GM21360 (cell line): ENCODE measurements around the gene KLHL29.

ENCODE experiments used
- ATAC-seq: cut with Tn5 transposase; IDR thresholded peaks from one replicate; pipeline ENCODE4 v1.9.1; 2021; ENCODE audit warnings: mild to moderate bottlenecking, moderate library complexity; ENCODE audit not compliant: unreplicated experiment

Gene KLHL29

DNA sequence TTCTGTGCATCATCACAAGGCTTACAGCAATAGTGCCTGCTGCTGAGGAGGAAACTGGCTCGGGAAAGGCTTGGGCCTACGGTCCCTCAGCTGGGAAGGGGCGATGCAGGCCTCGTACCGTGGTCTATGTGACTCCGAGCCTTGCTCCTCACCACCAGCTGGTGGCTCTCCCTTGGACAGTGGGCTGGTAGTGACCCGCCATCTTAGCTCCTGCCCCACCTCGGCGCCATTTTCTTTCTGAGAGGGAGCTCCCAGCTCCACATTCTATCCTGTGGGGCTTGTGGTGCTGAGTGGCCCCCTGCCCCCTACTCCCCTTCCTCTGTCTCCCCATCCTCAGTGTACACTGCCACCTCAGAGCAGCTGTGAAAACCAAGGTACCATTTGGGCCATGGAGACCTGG, 255.7 kb downstream of the KLHL29 start:
- ATAC-seq, result no peak

DNA sequence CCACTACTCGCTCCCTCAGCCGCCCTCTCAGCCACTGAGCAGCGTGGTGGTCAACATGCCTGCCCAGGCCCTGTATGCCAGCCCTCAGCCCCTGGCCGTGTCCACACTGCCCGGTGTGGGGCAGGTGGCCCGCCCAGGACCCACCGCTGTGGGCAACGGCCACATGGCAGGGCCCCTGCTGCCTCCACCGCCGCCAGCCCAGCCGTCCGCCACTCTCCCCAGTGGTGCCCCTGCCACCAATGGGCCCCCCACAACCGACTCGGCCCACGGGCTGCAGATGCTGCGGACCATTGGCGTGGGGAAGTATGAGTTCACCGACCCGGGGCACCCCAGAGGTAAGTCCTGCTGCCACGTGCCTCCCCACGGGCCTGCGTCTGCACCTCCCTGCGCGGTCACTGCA, 257.5 kb downstream of the KLHL29 start:
- no peak for ATAC-seq

GRCh38 chr2:23645230-23645808, 260.3 kb downstream of the KLHL29 start:
- ATAC-seq, result no peak

- ATAC-seq, result no peak
Observed at GRCh38 chr2:23647563-23647962, 262.6 kb downstream of the KLHL29 start.

- no peak for ATAC-seq
Observed at GRCh38 chr2:23649303-23649702, 264.3 kb downstream of the KLHL29 start.

- ATAC-seq, result no peak
Observed at GRCh38 chr2:23649819-23650218, 264.8 kb downstream of the KLHL29 start.

GRCh38 chr2:23651187-23652080, 266.5 kb downstream of the KLHL29 start:
- no peak for ATAC-seq

DNA sequence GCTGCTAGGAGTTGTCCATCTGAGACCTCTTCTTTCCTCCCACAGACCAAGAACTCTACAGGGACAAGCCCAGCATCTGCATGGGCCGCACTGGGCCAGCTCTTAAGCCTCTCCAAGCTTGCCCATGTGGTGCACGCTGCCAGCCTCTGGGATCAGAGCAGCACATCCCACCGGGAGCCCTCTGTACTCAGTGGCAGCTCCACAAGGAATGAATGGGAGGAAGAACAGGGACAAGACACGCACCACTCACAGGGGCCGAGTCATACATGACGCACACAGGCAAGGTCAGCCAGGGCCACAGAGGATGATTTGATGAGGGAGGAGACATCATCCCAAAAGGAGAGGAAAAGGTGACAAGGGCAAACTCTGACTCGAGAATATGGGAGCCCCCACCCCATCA, 268.3 kb downstream of the KLHL29 start:
- ATAC-seq, result no peak

- ATAC-seq, result no peak
Observed at GRCh38 chr2:23654756-23655155, 269.8 kb downstream of the KLHL29 start.

DNA sequence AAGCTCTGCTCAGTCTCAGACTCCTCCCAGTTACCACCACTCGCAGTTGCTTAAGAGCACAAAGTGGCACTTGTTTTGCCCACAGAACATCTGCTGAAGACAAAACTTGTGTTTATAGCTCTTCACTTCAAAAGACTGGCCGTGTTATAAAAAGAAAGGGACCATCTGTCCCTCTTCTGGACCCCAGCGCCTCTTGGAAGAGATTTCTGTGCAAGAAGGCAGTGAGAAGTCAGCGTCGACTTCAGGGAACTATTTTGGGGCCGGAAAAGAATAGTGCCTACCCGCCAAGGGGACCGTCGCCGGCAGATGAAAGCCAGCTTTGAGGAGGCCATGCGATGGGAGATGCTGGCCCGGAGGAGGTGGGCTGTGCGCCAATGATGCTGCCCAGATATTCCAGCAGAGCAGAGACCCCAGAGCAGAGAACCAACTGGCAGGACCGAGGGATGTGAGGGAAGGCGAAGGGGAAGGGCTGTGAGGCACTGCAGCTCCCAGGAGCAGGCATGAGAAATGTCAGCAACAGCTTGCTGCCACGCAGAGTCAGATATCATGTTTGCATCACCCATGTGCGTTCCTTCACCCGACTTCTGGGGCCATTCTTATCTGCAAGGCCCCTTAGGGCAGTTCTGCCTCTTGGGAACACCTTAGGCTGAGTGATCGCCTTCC, 271.1 kb downstream of the KLHL29 start:
- no peak for ATAC-seq

DNA sequence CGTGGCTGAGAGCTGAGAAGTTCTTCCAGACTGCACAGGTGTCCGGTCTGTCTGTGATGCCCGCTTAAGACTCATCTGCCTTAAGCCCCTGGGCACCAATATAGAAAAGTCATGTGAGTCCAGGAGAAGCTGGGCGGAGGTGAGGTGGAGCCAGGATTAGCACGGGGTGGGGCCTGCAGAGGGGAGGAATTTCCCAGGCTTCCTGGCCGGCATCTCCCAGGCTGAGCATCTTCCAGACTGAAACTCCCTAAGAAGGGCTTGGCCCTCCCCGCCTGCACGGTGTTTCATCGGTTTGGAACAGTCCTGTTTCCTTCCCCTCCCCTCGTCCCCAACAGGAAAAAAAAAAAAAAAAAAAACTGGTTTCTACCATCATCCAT, 271.6 kb downstream of the KLHL29 start:
- no peak for ATAC-seq

- no peak for ATAC-seq
Observed at GRCh38 chr2:23657371-23657770, 272.4 kb downstream of the KLHL29 start.

GRCh38 chr2:23657934-23658333, 273.0 kb downstream of the KLHL29 start:
- ATAC-seq, result no peak

DNA sequence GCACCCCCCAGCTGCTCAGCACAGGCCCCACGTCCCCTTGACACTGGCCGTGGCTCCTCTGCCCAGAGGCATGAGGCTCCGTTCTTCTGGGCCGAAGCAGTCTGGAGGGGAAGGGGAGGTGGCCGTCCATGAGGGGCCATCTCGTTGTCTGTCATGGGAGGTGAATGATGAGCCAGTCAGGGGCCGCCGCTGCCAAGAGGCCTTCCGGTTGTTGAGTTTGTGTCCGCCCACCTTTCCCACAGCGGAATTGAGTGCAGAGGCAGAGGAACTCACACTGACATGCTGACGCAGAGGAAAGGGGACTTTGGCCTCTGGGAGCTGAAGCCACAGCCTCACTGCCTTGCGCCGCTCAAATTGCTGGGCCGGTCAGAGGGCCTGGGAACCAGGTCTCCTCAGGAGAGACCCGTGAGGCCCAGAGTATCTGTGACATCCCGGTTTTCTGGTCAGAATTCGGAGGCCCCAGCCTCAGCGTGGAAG, 273.5 kb downstream of the KLHL29 start:
- no peak for ATAC-seq

GRCh38 chr2:23659328-23659727, 274.3 kb downstream of the KLHL29 start:
- no peak for ATAC-seq

- no peak for ATAC-seq
Observed at GRCh38 chr2:23659773-23660172, 274.8 kb downstream of the KLHL29 start.

GRCh38 chr2:23660237-23660636, 275.3 kb downstream of the KLHL29 start:
- ATAC-seq, result no peak

GRCh38 chr2:23661276-23662050, 276.5 kb downstream of the KLHL29 start:
- ATAC-seq, result no peak

DNA sequence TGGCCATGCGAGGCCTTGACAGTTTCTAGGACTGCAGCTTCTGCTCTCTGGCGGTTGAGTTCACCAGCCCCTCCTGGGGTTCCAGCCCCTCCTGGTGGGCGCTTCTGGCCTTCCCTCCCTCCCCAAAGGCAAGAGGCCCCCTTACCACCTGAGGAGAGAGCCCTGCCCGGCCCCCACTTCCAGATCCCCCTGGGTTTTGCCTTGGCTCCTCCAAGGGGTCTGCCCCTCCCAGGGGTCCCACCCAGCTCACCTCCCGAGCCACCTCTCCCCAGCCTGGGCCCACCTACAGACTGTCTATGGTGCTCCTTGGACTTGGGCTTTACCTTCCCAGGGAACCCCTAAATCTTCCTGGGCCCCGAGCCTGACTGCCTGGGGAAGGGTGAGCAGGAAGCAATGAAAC, 277.5 kb downstream of the KLHL29 start:
- no peak for ATAC-seq

- ATAC-seq, result no peak
Observed at GRCh38 chr2:23662941-23663920, 278.3 kb downstream of the KLHL29 start.
